HuH-7.5 (cell line): ENCODE measurements around the gene CLEC18B.
"Not testable (repeated sequence)": the region's sequence is repeated elsewhere in the genome, so short reads cannot be mapped to it uniquely, and the experiment has no call there.

ENCODE experiments used
- DNase-seq: peaks from one replicate; pipeline ENCODE4 v3.0.0; 2011; ENCODE audit warnings: low spot score

CLEC18B gene

DNA sequence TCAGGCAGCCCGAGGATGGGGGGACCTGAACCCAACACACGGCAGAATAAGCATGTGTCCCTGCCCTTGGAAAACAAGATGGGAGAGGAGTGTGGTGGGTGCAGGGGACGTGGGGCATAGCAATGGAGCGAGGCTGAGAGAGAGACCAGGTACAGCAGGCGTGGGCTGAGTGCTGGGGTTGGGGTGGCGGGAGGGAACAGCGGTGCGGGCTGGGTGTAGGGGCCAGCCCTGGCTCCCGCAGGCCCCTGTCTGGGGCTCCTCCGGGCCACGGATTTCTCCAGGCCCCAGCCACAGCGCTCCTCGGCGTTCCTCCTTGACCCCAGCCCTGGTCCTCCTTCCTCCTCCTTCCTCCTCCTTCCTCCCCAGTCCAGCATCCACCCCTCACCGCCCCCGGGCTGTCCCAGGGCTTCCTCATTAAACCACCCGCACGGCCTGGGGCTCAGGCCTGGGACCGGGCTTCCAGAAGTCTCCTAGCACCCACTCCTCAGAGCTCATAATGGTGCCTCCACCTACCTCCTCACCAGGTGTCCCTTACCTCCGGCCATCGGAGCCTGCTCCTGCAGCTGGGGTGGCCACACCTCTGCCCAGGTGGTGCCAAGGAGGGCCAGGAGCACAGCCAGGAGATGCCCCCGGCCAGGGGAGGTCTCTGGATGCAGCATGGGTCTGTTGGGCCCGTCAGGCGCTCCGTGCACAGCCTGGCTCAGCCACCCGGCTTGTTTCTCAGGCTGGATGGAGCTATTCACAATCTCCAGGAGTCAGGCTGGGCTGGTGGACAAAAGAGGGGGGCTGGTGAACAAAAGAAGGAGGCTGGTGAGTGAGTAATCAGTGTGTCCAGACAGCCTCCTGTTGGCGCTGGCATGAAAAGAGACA, at the start of gene CLEC18B:
CLEC18B (minus strand) TSS at position 867 of the 870 bp plus-strand sequence; CDS start at position 659, 208 bp downstream.
- DNase-seq: not testable (repeated sequence)

DNA sequence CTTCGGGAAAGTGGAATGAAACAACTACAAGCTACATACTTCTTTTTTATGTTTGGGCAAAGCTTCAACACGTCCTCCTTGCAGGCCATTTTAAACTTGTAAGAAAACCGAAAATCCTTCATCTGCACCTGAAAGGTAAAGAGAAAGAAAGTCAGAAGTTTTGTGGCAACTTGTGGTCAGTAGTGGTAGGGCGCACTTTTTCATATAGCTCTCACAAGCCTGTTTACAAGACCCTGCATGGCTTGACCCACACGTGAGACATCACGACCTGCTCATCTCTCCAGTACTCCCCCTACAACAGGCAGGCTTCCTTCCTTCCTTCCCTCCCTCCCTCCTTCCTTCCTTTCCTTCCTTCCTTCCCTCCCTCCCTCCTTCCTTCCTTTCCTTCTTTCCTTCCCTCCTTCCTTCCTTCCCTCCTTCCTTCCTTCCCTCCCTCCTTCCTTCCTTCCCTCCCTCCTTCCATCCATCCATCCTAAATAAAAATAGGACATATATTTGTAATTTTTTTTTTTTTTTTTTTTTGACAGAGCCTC, 48.7 kb upstream of the CLEC18B start:
- DNase-seq: no peak

DNA sequence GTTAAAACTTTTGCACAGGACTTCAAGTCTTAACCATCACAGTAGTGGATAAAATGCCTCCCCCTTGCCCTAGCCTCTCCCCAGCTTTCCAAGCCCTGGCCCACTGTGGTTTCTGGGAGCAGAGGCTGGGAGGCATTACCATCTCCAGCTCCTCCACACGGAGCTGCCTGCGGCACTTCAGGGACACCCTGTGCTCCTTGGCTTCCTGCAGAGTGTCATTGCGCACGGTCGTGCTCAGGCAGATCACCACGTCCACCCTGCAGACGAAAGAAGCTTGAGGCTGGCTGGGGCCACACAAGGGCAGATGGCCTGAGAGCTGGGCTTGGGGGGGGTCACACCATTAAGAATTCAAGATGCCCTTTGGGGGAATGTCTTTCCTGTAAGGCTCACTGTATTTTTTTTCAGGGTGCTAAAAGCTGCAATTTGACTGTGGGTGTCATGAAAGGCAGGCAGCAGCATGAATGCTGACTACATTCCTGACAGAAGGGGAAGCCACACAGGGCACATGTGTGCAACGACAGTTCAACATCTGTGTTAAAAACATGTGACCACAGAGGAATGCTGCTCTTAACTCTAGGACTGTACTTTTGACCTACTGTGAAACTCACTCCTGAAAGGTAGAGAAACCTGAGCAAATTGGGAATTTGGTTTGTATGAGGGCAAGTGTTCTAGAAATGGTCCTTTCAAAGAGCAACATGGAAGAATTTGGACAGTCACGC, 47.7 kb upstream of the CLEC18B start:
- DNase-seq: no peak

DNA sequence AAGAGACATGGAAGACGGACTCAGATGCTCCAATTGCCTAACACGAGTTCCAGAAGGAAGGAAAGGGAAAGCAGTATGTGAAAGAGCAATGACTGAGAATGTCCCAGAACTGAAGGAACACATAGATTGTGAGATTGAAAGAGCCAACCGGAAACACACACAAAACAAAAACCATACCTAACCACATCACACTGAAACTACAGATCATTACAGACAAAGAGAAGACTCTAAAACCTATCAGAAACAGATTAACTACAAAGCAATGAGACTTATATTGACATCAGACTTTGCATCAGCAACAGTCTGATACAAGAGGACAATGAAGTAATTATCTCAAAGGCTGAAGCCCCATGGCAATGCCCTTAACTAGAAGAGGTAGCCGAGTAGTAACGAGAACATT, 45.6 kb upstream of the CLEC18B start:
- no peak for DNase-seq

DNA sequence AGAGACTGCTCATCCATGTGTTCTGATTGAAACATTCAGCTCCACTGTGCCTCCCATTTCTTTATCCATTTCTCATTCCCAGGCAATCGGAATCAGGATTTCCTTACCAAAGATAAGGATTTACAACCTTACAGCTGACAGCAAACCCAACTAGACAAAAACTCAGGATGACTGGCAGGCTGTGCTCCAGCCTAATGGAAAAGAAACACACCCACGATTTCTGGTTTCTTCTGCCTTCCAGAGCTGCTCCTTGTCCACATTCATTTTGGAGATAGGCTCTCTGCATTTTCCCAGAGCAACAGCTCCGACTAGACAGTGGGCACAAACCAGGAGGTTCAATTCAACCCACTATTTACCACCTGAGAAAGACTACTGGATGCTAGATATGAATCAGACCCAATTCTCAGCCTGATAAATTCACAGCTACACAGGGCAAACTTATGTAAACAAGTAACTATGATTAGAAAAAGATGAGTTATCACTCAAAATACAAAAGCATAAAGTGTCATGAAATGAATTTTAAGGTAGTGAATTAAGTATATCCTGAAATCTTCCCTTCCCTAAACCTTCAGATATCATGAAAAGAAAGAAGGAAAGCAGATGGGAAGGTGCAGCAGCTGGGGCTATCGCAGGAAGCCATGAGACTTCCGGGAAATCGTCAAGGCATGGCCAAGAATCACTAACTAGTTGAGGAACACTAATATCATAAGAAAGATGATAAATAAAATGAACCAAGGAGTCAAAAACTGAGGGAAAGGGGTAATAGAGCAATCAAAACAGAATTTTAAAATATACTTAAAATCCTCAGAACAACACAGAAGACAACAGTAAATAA, 44.8 kb upstream of the CLEC18B start:
- DNase-seq: no peak

DNA sequence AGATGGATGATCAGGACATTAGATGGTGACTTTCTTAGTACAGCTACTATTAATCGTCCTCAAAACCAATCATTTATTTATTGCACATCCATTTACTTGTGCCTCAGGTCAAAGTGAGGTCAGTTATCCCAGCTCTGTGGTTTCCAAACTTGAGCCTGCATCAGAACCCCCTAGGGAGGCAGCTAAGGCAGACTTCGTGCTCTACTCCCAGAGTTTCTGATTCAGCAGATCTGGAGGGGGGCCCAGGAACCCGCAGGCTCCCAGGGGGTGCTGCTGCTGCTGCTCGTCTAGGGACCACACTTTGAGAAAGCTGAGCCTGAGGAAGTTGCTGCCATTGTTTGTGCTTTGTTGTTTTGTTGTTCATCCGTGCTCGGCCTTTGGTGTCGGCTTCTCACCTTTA, 44.0 kb upstream of the CLEC18B start:
- no peak for DNase-seq

DNA sequence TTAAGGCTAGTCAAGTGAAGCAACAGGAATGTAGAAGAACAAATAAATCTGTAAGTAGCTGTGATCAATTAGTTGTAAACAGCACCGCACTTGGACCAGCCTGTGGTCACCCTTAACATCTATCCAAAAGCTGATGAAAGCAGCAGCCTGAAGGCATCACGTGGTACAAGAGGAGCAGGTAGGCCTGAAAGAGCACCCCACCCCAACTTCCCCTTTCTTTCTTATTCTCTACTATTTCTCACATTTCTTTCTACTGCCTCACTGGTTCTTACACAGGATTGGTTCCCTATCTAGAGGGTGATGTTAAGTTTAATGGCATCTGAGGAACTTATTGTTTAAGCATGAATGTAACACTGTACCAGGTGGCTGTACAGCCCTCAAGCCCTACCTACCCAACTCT, 42.6 kb upstream of the CLEC18B start:
- no peak for DNase-seq

DNA sequence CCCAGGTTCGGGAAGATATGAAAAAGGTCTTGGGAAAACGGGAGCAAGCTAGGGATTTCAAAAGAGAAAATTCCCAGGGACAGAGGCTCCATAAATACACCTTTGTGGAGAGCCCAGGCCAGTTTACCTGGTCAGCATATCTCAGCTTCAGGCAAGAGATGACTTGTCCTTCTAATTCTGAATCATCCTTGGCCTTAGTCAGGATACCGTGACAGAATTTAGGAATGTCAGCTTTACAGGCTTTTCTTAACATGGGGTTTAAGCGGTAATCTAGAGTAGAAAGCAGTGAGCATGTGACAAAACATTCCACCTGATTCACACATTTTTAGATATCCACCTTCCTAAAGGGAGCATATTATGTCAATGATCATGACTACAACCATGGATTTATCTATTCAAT, 41.1 kb upstream of the CLEC18B start:
- DNase-seq: no peak

DNA sequence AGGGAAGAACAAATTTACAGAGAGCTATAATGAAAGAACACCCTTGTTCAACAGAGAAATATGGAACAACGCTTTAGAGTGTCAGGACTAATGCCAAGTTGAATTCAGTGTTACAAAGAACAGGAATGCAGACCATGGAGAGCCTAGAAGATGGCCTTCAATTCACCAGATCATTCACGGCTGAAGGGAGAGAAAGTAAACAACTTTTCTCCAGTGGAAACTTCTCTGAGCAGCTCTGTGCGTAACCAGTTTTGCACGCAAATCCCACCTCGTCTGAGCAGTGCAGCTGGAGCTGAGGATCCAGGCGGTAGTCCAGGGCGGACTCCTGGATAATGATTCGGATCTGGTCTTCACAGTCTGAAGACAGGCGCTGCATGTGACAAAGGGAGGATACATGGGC, 40.5 kb upstream of the CLEC18B start:
- no peak for DNase-seq

DNA sequence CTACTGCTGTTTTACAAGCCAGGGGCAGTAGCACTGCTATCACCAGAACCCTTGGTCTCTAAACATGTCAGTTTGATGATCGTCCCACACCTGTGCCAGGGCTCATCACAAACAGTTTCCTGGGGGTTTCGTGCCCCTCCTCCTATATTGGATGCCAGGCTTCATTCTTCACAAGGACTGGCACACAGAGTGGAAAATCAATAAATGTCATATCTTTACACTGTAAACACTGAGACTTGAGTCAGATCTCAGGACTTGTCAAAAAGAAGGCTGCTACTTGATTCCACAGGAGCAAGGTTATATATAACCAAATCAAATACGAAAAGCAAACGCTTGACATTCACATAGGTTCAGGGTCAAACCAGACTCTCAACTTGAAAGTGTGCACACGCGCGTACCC, 39.3 kb upstream of the CLEC18B start:
- no peak for DNase-seq

DNA sequence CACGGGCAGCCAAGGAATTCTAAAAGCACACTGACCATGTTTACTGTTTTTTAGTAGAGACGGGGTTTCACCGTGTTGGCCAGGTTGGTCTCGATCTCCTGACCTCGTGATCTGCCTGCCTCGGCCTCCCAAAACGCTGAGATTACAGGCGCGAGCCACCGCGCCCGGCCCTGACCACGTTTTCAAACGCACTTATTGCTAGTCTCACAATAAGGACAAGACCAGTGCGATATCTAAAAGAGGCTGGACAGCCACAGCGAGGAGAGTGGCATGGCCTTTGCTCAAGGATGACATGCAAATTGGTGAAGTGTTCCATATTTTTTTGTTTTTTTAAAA, 35.0 kb upstream of the CLEC18B start:
- DNase-seq: no peak

DNA sequence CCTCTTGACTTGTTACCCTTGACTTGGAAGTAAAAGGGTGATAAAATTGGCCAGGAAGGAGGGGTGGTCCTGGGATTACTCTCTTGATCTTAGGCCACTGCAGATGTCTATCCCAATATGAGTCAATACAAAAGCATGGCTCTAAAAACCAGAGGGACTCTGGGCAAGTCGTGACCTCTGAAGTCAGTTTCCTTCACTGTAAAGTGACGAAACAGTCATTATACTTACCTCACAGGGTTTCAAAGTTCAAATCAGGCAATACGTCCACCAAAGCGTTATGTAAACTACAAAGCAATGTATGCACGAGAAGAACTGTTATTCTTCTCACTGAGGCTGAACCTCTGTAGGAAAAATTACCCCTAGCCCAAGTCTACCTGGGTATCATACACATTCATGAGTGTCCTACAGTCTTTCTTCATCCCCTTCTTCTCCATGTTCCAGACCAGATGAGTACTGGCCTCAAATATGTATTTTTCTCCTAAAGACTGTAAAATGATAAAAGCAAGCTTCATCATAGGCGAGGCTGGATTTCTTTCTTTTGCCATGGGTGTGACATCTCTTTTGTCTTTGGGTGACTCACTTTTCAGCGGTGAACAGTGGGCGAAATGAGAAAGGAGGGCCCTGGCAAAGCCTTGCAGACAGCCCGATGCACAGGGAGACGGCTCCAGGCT, 34.5 kb upstream of the CLEC18B start:
- DNase-seq: peak; percentile 29

DNA sequence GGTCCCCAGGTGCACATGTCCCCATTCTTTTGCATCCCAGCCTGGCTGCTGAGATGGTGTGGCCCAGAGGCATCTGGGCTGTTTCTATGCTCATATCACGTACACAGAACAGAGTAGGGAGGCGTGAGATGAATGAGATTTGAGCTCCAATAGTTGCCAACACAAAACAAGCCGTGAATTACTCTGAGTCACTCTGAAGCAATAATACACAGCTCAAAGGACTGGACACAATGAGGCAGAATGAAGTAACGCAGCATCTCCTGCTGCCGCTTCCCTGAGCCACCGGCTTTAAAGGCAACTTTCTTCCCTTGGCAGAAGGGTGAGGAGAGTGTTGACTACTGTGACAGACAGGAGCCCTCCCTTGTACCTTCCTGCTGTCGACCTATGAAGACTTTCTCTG, 33.9 kb upstream of the CLEC18B start:
- no peak for DNase-seq

DNA sequence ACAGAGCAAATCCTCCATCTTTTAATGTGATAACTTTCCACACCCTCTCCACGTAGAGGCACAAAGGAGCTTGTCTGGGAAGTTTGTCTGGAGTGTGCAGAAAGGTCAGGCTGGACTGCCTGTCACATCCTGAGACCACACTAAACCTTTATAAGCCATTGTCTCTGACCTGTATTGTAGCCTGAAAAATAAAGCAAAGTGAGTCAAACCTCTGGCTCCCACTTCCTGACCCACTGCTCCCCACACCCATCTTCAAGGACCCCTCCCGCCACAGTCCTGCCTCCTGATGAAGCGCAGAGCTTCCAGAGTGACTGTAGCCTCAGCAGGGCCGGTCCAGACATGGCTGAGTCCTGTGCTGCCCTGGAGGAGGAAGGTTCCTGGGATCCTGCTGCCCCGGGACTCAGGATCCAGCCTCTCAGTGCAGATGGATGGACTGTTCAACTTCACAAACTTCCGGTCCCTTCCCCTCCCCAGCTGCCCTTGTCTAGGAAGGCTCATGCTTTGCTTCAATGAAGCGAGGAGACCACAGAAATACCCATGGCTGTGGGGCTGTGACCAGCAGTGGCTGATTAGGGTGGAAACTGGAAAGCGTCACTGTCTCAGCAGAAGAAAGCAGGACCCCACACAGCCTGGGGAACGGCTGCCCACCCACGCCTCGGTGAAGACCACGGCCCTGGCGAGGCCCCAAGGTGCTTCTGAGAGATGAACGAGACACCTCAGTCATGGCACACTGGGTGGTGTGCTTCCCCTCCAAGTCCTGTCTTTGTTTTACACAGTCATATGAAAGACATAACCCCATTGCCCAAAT, 30.9 kb upstream of the CLEC18B start:
- DNase-seq: no peak

DNA sequence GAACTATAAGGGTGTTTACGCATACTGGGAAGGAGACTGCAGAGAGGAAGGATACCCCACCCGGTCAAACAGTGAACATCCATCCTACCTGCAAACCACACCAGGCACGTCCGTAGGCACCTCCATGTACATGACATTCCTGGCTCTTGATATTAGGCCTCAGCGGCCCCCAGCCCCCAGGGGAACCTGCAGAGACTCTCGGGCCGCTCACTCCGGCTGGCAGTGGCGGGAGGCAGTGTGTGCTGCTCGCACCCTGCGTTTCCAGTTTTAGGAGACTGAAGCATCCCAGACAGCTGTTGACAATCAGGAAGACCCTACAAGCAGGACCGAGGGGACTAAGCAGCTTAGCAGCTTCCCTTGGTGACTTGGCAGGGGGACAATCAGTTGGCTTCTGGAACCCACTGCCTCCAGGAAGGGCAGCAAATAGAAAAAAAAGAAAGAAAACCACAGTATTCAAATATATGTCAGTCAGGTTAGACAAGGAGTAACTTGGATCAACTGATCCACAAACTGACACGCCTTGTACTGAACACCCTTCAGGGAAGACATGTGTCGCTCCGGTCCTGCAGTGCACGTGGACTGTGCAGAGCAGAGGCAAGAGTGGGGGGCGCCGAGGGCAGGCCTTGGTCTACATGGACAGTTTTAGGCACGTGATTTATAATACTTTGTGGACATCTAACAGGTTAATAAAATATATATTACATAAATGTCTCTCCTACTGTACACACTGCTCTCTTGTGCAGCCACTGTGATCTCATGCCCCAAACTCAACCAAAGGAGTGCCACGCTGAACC, 29.9 kb upstream of the CLEC18B start:
- DNase-seq: no peak

DNA sequence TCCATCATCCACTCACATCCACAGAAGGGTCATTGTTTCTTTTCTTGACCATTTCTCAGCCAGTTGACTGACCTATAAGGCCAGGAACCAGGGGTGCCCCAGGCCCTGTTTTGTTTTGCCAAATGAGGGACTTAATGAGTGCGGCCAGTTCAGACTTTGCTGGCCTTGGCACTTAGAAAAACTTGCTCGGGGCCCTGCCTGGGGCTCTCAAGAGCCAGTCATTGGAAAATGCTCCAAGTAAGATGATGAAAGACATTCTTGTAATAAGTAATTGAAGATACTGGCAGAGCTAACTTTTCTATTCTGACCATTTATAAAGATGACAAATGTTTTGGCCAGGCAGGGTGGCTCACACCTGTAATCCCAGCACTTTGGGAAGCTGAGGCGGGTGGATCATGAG, 29.0 kb upstream of the CLEC18B start:
- DNase-seq: no peak

DNA sequence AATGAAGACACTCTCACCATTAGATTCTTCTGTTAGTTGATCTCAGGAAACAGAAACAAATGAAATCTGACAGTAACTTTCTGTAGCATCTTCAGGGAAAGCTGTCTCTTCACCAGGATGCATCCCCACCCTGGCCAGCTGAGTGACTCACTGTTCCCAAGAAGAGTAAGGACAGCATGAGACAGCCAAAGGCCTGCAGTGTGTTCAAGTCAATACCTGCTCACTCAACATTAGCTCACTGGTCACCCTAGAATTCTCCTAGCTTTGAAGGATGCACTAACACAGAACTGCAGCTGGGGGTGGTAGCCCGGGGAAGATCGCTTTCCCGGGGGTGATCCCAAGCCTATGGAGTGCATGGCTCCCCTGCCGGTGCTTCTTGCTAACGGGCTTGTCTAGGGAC, 28.2 kb upstream of the CLEC18B start:
- no peak for DNase-seq

DNA sequence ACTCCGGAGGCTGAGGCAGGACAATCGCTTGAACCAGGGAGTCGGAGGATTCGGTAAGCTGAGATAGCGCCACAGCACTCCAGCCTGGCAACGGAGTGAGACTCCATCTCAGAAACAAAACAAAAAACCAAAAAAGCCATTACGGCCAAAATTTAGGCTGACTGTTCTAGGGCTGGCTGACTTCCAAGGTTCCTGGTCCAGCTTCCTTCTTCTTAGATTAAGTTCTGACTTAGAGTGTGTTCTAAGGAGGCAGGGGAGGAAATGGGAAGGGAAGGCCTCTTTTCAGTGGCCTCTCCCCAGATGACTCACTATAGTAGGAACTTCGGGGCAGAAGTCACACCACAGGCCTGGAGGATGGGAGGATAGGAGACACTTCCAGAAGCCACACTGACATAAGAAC, 27.7 kb upstream of the CLEC18B start:
- no peak for DNase-seq

DNA sequence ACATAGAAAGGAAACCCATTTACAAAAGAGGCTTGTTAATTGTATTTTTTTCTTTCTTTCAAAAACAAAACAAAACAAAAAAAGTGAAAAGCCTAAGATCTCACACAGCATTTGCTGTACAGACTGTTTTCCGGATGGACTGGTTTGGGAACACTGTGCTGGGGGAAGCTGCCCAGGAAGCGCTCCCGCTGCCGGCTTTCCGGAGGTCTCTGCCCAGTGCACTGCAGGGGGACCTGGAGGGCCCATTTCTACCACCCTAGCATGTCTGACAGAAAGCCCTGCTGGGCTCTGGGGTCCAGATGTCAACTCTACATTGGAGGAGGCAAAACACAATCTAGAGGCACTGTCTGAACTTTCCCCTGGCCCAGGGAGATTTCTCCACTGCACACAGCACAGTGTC, 26.3 kb upstream of the CLEC18B start:
- DNase-seq: no peak

DNA sequence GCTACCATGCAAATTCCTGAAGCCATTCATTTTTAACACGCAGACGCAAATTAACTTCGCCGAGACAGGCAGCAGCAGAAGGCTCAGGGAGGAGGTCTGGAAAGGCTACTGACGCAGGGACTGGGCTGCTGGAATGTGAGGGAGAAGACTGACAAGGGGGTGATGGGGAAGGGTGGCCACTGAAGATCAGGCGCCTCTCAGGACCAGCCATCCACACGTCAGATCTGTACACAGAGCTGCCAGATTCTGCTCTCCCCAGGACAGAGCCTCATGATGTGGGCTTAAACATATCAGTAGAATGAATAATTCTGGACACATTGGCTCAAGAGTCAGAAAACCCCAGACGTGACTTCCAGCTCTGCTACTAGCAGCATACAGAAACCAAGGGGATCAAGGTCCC, 25.6 kb upstream of the CLEC18B start:
- DNase-seq: no peak
